Measurements from ENCODE around the gene MFAP3L.
"Not testable (repeated sequence)": the region's sequence is repeated elsewhere in the genome, so short reads cannot be mapped to it uniquely, and the experiment has no call there.

The MFAP3L gene

GRCh38 chr4:170026253-170027021, at the start of gene MFAP3L:
TSS of gene MFAP3L (minus strand) at chr4:170026395. CDS start at chr4:170005877, 20,518 bp downstream.
- peak; percentile 82 for DNase-seq (ENCODE audit: low read depth)

GRCh38 chr4:170071196-170071595, 45.0 kb upstream of the MFAP3L start:
- no peak for DNase-seq (ENCODE audit: low read depth)

- DNase-seq (ENCODE audit: low read depth) = no peak
These were observed 42.4 kb upstream of the MFAP3L start for GRCh38 chr4:170068438-170069128.

- DNase-seq (ENCODE audit: low read depth) = no peak
These were observed 33.2 kb upstream of the MFAP3L start for GRCh38 chr4:170059421-170059820.

GRCh38 chr4:170058826-170059225, 32.6 kb upstream of the MFAP3L start:
- DNase-seq (ENCODE audit: low read depth) = no peak

- no peak for DNase-seq (ENCODE audit: low read depth)
These were observed 31.7 kb upstream of the MFAP3L start for GRCh38 chr4:170057866-170058265.

GRCh38 chr4:170052919-170053318, 26.7 kb upstream of the MFAP3L start:
- no peak for DNase-seq (ENCODE audit: low read depth)

- no peak for DNase-seq (ENCODE audit: low read depth)
These were observed 25.2 kb upstream of the MFAP3L start for GRCh38 chr4:170051402-170051801.

- no peak for DNase-seq (ENCODE audit: low read depth)
These were observed 23.6 kb upstream of the MFAP3L start for GRCh38 chr4:170049766-170050165.

GRCh38 chr4:170047771-170048354, 21.7 kb upstream of the MFAP3L start:
- peak; percentile 68 for DNase-seq (ENCODE audit: low read depth)

GRCh38 chr4:170046156-170046555, 20.0 kb upstream of the MFAP3L start:
- not testable (repeated sequence) for DNase-seq (ENCODE audit: low read depth)

GRCh38 chr4:170040031-170040680, 14.0 kb upstream of the MFAP3L start:
- no peak for DNase-seq (ENCODE audit: low read depth)

GRCh38 chr4:170038769-170039168, 12.6 kb upstream of the MFAP3L start:
- DNase-seq (ENCODE audit: low read depth) = no peak

- no peak for DNase-seq (ENCODE audit: low read depth)
These were observed 12.0 kb upstream of the MFAP3L start for GRCh38 chr4:170038232-170038631.

GRCh38 chr4:170037481-170037880, 11.3 kb upstream of the MFAP3L start:
- no peak for DNase-seq (ENCODE audit: low read depth)

- no peak for DNase-seq (ENCODE audit: low read depth)
These were observed 9.7 kb upstream of the MFAP3L start for GRCh38 chr4:170035845-170036244.

GRCh38 chr4:170035231-170035630, 9.0 kb upstream of the MFAP3L start:
- DNase-seq (ENCODE audit: low read depth) = no peak

- no peak for DNase-seq (ENCODE audit: low read depth)
These were observed 7.8 kb upstream of the MFAP3L start for GRCh38 chr4:170033999-170034398.

GRCh38 chr4:170030121-170030520, 3.9 kb upstream of the MFAP3L start:
- DNase-seq (ENCODE audit: low read depth) = no peak

- peak; percentile 93 for DNase-seq (ENCODE audit: low read depth)
These were observed 1.1 kb upstream of the MFAP3L start for GRCh38 chr4:170027181-170027829.

GRCh38 chr4:170025523-170026252, 507 bp downstream of the MFAP3L start:
- no peak for DNase-seq (ENCODE audit: low read depth)

Data from ELR (cell line).